GM21528 (cell line): ENCODE measurements around the gene TAF11L13.

Source experiments
- ATAC-seq: cut with Tn5 transposase; IDR thresholded peaks from one replicate; pipeline ENCODE4 v1.9.1; 2021; ENCODE audit warnings: mild to moderate bottlenecking, moderate library complexity; ENCODE audit not compliant: unreplicated experiment, low FRiP score

TAF11L13 gene

GRCh38 chr5:17678751-17679324 lies 47.0 kb downstream of the TAF11L13 start:
- no peak for ATAC-seq

- no peak for ATAC-seq
Observed at GRCh38 chr5:17679597-17680203, 47.8 kb downstream of the TAF11L13 start.

- no peak for ATAC-seq
Observed at GRCh38 chr5:17680737-17681136, 48.8 kb downstream of the TAF11L13 start.
